ENCODE results near the gene KSR2. TPM values are rescaled to one million over a fixed set of nuclear protein-coding genes. Genes with fewer than 3 reads are reported as not detected.

Gene KSR2
- 0.28 and 0.90 TPM in 2 replicates for total RNA-seq

GRCh38 chr12:117968826-117969659 is at the start of gene KSR2:
KSR2 (minus strand) TSS chr12:117968990; CDS start chr12:117968255, 735 bp downstream.

DNA sequence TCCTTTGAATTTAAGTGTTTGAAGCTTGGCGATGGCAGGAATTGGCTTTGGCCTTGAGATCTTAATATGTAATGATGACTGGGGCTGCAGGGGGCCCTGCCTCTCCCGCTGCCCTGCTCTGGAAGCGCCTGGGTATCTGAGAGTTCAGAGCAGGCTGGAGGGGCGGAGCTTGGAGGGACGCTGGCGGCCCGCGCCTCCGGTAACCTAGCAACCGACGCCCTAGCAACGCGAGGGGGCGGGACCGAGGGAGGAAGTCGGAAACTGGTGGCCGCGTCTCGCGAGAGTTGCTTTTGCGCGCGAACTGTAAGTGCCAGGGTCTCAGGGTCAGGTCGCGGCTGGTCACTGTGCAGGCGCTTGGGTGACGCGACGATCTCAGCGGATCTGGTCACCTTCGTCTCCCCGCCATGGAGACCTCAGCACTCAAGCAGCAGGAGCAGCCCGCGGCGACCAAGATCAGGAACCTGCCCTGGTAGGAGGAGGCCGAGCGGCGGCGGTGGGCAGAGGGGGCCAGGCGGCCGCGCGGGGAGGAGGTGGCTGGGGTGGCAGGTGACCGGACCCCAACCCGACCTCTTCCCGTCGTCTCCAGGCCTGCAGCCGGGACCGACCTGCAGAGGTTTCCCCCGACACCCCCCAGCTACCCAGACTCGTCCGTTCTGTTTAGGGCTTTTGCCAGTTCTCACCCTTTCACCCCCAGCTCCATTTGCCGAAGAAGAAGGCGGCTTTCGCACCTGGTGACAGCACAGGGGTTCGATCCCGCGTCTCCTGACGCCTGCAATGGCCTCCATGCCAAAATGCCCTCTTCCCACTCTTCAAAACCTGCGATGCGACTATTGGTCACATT is 47.9 kb upstream of the KSR2 start, which contains the start of gene RFC5:
RFC5 (plus strand) TSS at position 280 of the 841 bp plus-strand sequence; CDS start at position 405, 125 bp downstream.

Other genes starting within 250 kb of the KSR2 start
- 12.0 and 19.7 TPM in 2 replicates for gene RFC5, start 47.7 kb upstream of the KSR2 start, total RNA-seq
- gene WSB2, start 92.2 kb upstream of the KSR2 start, total RNA-seq = 105 and 144 TPM in 2 replicates
- gene VSIG10, start 135.0 kb upstream of the KSR2 start, total RNA-seq = 16.1 and 22.9 TPM in 2 replicates
- gene PEBP1, start 167.1 kb upstream of the KSR2 start, total RNA-seq = 147 and 153 TPM in 2 replicates